Panc1 (cell line): Measurements from ENCODE around the gene COL10A1. TPM values are rescaled to one million over a fixed set of nuclear protein-coding genes. Genes with fewer than 3 reads are reported as not detected.

Experiments
- ATAC-seq: fragments of 200-7000 bp; cut with Tn5 transposase; 2 replicates; pipeline ENCODE4 v1.9.1; 2020; ENCODE audit warnings: mild to moderate bottlenecking, moderate library complexity
- BruUV-seq: library from RNA; stranded (reverse); fragments of 400-500 nt; replicated peaks from 2 replicates; lab custom pipeline; 2021; lab: Mats Ljungman, UMichigan
- CTCF ChIA-PET: fragments of 300-600 bp; sonication (Branson Sonifier 250); formaldehyde crosslinking; loops from one replicate; lab custom pipeline; 2022; ENCODE audit warnings: antibody characterized with exemption; lab: Charles Lee
- POLR2A ChIA-PET: fragments of 300-600 bp; sonication (Branson Sonifier 250); formaldehyde crosslinking; loops from one replicate; lab custom pipeline; 2022; ENCODE audit warnings: antibody characterized with exemption; lab: Charles Lee
- DNase-seq: peaks from one replicate; pipeline ENCODE4 v3.0.0-alpha.2; 2010; ENCODE audit warnings: low read depth, low spot score
- H3K27ac ChIP-seq: 2 replicates; pipeline ENCODE4 v1.5.1; 2011; ENCODE audit warnings: mild to moderate bottlenecking, low read length, inconsistent platforms
- H3K27me3 ChIP-seq: fragments of 200-500 bp; sonication (Bioruptor generic); 2 replicates; pipeline ENCODE4 v1.6.0; 2014; ENCODE audit warnings: low read length, inconsistent platforms; ENCODE audit not compliant: control insufficient read depth, insufficient read depth
- H3K36me3 ChIP-seq: fragments of 200-500 bp; sonication (Bioruptor generic); 2 replicates; pipeline ENCODE4 v1.5.1; 2014; ENCODE audit warnings: inconsistent platforms, mild to moderate bottlenecking, low read length, moderate library complexity; ENCODE audit not compliant: control insufficient read depth, insufficient read depth
- H3K4me1 ChIP-seq: 2 replicates; pipeline ENCODE4 v1.5.1; 2011; ENCODE audit warnings: inconsistent platforms, mild to moderate bottlenecking, low read length, moderate library complexity; ENCODE audit not compliant: control insufficient read depth, insufficient read depth
- H3K4me3 ChIP-seq, 2 experiments: 2 replicates each; pipeline ENCODE4 v1.5.1; 2011 to 2012; ENCODE audit warnings: low read depth in 2 of 2, low read length in 2 of 2, mild to moderate bottlenecking in 2 of 2, inconsistent platforms in 1 of 2, moderate library complexity in 1 of 2
- H3K9me3 ChIP-seq: fragments of 200-500 bp; sonication (Bioruptor generic); 2 replicates; pipeline ENCODE4 v1.5.1; 2014; ENCODE audit warnings: low read depth, mild to moderate bottlenecking, inconsistent platforms, low read length, moderate library complexity; ENCODE audit not compliant: control insufficient read depth, insufficient read depth
- POLR2AphosphoS5 ChIP-seq: IDR thresholded peaks from 2 replicates; pipeline ENCODE4 v1.6.1; 2012; ENCODE audit warnings: mild to moderate bottlenecking, low read depth, low read length, moderate library complexity
- SIN3A ChIP-seq: IDR thresholded peaks from 2 replicates; pipeline ENCODE4 v1.6.1; 2012; ENCODE audit warnings: low read depth, mild to moderate bottlenecking, low read length, moderate library complexity, borderline replicate concordance; ENCODE audit not compliant: insufficient read depth
- TCF7L2 ChIP-seq: IDR thresholded peaks from 2 replicates; pipeline ENCODE4 v1.6.1; 2011; ENCODE audit warnings: mild to moderate bottlenecking, low read depth, low read length, inconsistent platforms
- in situ Hi-C: cut with HindIII; loops from 2 replicates; pipeline ENCODE4 v1.10.0; 2016; ENCODE audit warnings: low sequenced_read_pairs, low pct_unique_long_range_greater_than_20kb
- intact Hi-C: fragments of 100-400 bp; cut with micrococcal nuclease; formaldehyde crosslinking; loops from one replicate; pipeline ENCODE4 v1.10.0; 2022; ENCODE audit not compliant: unreplicated experiment
- total RNA-seq: library from RNA; stranded (reverse); gene quantifications from one replicate; pipeline ENCODE4 v1.2.1, GENCODE V29; 2021; ENCODE audit not compliant: unreplicated experiment
- TF ChIP-seq, protein P1 (sequence below): fragments of 450-650 bp; IDR thresholded peaks from 2 replicates; pipeline ENCODE4 v1.5.1; 2017; ENCODE audit warnings: mild to moderate bottlenecking
- TF ChIP-seq, protein P2 (sequence below), 2 experiments: IDR thresholded peaks; 2 replicates each; pipeline ENCODE4 v1.6.1; 2011 to 2012; ENCODE audit warnings: low read depth in 2 of 2, control low read depth in 1 of 2, low read length in 1 of 2, mild to moderate bottlenecking in 1 of 2, moderate library complexity in 1 of 2; ENCODE audit not compliant: insufficient read depth in 1 of 2

COL10A1 gene
- total RNA-seq, 1 experiment from 2014 or later, result not detected

DNA sequence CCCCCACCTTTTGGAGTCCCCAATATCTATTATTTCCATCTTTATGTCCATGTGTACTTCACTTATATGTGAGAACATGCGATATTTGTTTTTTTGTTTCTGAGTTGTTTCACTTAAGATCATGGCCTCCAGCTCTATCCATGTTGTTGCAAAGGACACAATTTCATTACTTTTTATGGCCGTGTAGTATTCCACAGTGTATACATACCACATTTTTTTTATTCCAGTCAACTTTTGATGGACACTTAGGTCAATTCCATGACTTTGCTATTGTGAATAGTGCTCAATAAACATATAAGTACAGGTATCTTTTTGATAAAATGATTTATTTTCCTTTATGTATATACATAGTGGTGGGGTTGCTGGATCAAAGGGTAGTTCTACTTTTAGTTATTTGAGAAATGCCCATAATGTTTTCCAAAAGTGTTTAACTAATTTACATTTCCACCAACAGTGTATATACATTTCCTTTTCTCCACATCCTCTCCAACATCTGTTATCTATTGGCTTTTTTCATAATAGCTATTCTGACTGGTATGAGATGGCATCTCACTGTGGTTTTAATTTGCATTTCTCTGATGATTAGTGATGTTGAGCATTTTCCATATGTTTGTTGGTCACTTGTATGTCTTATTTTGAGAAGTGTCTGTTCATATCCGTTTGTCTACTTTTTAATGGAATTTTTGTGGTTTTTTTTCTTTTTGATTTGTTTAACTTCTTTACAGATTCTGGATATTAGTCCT lies 34.0 kb upstream of the COL10A1 start:
- no TSS peak for BruUV-seq
- in situ Hi-C loops (no loop called here), intact Hi-C loops (no loop called here)
- no peaks in the 10 kb centered on the region for H3K4me1 ChIP-seq
- H3K27ac ChIP-seq, result no peak overlapping the region
- TF ChIP-seq, protein P1, sequence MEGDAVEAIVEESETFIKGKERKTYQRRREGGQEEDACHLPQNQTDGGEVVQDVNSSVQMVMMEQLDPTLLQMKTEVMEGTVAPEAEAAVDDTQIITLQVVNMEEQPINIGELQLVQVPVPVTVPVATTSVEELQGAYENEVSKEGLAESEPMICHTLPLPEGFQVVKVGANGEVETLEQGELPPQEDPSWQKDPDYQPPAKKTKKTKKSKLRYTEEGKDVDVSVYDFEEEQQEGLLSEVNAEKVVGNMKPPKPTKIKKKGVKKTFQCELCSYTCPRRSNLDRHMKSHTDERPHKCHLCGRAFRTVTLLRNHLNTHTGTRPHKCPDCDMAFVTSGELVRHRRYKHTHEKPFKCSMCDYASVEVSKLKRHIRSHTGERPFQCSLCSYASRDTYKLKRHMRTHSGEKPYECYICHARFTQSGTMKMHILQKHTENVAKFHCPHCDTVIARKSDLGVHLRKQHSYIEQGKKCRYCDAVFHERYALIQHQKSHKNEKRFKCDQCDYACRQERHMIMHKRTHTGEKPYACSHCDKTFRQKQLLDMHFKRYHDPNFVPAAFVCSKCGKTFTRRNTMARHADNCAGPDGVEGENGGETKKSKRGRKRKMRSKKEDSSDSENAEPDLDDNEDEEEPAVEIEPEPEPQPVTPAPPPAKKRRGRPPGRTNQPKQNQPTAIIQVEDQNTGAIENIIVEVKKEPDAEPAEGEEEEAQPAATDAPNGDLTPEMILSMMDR, result no peak
- TF ChIP-seq TCF7L2 (no peak), SIN3A (no peak)
- TF ChIP-seq, protein P2, sequence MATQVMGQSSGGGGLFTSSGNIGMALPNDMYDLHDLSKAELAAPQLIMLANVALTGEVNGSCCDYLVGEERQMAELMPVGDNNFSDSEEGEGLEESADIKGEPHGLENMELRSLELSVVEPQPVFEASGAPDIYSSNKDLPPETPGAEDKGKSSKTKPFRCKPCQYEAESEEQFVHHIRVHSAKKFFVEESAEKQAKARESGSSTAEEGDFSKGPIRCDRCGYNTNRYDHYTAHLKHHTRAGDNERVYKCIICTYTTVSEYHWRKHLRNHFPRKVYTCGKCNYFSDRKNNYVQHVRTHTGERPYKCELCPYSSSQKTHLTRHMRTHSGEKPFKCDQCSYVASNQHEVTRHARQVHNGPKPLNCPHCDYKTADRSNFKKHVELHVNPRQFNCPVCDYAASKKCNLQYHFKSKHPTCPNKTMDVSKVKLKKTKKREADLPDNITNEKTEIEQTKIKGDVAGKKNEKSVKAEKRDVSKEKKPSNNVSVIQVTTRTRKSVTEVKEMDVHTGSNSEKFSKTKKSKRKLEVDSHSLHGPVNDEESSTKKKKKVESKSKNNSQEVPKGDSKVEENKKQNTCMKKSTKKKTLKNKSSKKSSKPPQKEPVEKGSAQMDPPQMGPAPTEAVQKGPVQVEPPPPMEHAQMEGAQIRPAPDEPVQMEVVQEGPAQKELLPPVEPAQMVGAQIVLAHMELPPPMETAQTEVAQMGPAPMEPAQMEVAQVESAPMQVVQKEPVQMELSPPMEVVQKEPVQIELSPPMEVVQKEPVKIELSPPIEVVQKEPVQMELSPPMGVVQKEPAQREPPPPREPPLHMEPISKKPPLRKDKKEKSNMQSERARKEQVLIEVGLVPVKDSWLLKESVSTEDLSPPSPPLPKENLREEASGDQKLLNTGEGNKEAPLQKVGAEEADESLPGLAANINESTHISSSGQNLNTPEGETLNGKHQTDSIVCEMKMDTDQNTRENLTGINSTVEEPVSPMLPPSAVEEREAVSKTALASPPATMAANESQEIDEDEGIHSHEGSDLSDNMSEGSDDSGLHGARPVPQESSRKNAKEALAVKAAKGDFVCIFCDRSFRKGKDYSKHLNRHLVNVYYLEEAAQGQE (IDR thresholded peaks at IDR 0.05; ENCODE audit: insufficient read depth in 1 of 2, low read depth in 2 of 2, low read length in 1 of 2), result no peak
- ChIA-PET POLR2A (no interaction called here), CTCF (no interaction called here)
- no peaks in the 10 kb centered on the region for H3K36me3 ChIP-seq
- DNase-seq, result no peak
- H3K27me3 ChIP-seq, result no peaks in the 10 kb centered on the region
- ATAC-seq, result no peak
- H3K4me3 ChIP-seq, result no peak overlapping the region
- H3K9me3 ChIP-seq, result no peaks in the 10 kb centered on the region

DNA sequence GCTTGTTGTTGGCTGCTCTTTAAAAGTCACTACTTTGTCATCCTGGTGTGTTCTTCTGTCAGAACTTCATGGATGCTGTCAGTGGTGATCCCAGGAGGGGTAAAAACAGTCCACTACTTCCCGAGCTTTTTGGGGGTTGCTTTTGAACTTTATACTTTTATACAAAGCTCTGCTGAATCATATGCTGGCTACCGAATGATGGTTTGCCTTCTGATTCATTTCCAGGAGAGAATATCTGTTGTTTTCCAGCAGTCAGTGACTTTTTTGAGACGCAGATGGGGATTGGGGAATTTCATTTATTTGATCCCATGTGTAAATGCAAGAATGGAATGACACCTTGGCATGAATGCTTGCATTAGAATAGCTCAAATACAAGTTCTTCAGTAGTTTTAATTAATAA lies 32.7 kb upstream of the COL10A1 start:
- no peak for ATAC-seq
- intact Hi-C loops, result no loop called here
- TF ChIP-seq TCF7L2, result no peak
- TF ChIP-seq SIN3A, result no peak
- TF ChIP-seq POLR2AphosphoS5, result no peak
- TF ChIP-seq, protein P2 (IDR thresholded peaks at IDR 0.05; ENCODE audit: insufficient read depth in 1 of 2, low read depth in 2 of 2, low read length in 1 of 2), result no peak
- TF ChIP-seq, protein P1, result no peak
- Histone ChIP-seq H3K27me3 (no peaks in the 10 kb centered on the region), H3K9me3 (no peaks in the 10 kb centered on the region), H3K36me3 (no peaks in the 10 kb centered on the region), H3K27ac (no peak overlapping the region), H3K4me1 (no peaks in the 10 kb centered on the region), H3K4me3 (no peak overlapping the region)
- ChIA-PET POLR2A (no interaction called here), CTCF (no interaction called here)
- in situ Hi-C loops, result no loop called here
- DNase-seq, result no peak
- BruUV-seq, result no TSS peak
